ENCODE results near the gene ITGB1BP1.

ITGB1BP1 gene

DNA sequence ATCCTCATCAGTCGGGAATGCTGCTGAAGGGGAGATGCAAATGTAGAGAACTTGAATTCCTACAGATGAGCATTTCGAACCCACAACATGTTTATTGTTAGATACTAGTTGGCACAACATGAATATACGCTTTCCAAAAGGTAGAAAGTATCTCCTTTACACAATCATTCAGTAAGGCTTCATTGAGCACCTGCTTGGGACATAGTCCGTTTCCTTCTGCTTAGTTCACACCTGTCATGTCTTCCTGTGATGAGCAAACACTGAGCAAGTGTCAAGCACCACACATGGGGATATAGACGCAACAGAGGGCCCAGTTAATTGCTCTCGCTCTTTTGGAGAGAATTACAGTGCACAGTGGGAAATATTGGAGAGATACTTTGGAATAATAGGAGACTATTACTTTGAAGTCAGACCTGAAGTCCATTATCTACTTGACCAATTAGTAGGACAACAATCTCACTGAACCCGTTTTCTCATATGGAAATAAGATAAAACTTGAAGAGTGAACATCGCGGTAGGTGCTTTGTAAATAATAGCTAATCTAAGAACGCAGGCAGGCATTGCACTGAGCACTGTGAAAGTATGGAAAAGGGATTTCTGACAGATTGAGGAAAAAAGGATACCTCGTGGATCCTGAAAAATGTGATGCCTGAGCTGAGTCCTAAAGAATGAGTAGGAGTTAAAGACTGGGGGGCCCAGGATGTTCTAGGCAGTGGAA is 1.3 kb upstream of the ITGB1BP1 start:
- no peak for DNase-seq (ENCODE audit: low read depth)

DNA sequence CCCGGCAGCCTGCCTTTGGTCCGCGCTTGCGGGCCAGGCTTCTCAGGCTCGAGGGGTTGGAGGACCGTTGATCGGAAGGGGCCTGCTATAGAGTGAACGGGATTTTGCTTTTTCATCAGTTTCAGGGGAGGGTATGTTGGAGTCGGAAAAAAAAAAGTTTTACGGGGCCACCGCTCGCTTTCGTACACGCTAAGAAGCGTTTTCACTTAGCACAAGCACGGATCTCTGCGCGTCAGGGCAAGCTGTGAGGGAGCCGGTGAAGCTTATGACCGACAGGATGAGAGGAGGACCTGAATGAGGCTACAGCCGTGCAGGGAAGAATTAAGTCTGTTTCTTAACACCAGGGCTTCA is 569 bp upstream of the ITGB1BP1 start:
- DNase-seq (ENCODE audit: low read depth): no peak

DNA sequence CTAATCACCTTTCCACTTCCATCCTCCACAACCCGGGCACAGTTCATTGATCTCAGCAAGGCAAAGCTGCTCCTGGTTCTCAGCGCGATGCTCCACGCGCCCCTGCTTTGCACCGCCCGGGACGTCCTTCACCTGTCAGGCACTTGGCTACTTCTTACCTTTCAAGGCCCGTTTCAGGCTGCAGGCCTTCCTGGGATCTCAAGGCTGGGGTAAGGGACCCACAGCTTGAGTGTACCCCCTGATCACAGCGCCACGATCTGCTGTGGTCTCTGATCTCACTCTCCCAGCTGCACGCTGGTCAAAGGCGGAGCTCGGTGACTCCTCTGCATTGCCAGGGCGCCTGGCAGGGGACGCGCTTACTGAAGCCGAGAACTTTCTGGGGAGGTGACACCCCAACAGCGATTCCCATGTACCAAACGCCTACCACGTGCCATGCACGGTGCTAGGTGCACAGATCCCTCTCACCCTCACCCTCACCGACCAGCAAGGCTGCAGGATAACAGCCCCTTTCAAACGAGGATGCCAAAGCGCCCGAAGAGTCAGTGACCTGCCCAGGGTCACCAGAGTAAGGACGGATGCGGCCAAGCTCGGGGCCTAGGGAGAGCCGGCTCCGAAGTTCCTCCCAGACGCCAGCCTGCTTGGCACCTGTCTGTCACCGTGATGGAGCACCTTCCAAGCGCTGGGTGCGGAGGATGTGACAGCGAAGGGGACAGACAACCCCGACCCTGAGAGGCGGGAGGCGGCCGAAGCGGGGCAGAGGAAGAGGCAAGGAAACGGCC is 818 bp downstream of the ITGB1BP1 start:
- no peak for DNase-seq (ENCODE audit: low read depth)

DNA sequence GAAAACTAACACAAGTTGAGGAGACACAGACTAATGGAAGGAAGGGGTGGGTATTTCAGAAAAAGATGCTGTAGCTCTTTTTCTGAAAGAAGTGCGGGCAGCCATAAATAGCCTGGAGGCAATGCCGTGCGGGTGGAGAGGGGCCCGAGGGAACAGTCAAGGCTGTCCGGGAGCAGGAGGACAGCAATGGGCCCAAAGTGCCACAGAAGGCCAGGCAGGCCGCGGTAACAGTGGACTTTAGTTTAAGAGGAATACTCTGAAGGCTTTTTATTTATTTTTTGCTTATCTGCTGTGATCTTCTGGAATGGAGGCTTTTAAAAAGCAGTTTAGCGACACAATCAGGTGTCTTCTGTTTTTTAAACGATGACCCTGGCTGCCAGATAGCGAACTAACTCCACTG is 2.8 kb downstream of the ITGB1BP1 start:
- DNase-seq (ENCODE audit: low read depth): no peak

DNA sequence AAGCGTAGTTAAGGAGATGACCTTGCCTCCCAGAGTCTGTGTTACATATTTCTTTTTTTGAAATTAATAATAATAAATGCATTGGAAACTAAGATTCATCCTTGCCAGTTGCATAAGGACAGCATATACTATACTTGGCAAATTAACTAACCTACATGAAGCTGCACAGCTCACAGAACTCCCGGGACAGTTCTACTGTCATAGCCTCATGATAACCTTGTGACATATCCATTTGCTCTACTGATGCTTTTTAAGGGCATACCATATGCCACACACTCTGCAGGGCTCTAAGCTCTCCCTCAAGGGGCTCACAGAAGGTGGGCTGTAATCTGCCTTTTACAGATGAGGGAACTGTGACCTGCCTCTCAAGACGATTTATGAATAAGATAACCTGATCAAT is 3.8 kb downstream of the ITGB1BP1 start:
- no peak for DNase-seq (ENCODE audit: low read depth)

DNA sequence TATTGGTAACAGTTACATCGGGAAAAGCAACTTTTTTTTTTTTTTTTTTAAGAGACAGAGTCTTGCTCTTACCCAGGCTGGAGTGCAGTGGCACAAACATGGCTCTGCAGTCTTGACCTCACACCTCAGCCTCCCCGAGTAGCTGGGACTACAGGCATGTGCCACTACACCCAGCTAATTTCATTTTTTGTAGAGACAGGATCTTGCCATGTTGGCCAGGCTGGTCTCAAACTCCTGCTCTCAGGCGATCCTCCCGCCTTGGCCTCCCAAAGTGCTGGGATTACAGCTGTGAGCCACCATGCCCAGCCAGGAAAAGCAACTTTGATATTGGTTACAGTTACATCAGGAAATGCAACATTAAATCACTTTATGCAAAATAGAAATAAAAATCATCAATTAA is 4.6 kb downstream of the ITGB1BP1 start:
- no peak for DNase-seq (ENCODE audit: low read depth)

DNA sequence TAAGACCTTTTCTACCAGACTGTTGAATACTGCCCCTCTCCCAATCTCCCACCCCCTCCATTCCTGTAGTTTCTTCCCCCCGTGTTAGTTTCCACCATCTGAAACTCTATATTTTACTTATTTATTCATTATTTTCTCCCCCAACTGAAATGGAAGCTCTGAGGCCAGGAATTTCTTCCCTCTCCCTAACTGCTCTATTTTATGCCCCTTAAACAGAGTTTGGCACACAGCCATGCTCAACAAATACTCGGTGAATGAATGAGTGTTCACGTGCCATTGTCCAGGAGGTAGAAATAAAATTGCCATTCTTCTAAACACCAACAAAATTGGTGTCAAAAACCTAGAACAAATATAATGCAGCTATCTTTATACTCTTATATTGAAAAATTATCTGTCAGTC is 5.6 kb downstream of the ITGB1BP1 start:
- DNase-seq (ENCODE audit: low read depth): no peak

DNA sequence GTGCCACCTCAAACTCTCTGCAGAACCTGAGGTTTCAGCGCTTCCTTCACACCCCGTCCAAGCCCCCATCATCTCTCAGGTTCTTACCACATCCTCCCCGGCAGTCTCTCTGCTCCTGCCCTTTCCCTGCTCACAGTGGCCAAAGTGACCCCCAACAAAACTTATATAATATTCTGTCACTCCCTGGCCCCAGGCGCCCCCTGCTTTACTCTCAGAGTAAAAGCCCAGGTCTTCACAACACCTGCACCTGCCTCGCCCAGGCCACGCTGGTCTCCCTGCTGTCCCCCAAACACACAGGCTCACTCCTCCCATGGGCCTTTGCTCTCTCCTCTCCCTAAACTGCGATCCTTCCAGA is 6.4 kb downstream of the ITGB1BP1 start:
- no peak for DNase-seq (ENCODE audit: low read depth)

DNA sequence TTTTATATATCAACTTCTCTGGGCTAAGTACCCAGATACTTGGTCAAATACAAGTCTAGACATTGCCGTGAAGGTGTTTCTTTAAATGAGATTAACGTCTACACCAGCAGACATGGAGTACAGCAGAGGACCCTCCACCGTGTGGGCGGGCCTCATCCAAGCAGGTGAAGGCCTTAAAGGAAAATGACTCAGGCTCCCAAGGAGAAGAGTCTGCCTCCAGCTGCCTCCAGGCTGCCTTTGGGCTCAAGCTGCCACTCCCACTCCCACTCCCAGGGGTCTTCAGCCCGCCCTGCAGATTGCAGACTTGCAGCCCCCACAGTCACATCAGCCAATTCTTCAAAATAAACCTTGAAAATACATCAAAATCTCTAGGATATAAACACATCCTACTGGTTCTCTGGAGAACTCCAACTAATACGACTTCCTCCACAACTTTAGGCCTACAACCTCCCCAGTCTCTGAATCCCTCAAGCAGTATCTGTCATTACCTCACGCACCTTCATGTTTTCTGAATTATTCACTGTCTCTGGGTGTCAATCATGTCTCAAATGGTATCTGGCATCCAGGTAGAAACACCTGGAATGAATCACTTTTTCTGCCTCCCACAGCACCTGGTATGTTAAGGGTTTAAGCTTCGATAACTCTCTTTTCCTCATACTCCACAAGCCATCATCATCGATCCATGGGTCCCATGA is 6.9 kb downstream of the ITGB1BP1 start:
- no peak for DNase-seq (ENCODE audit: low read depth)

DNA sequence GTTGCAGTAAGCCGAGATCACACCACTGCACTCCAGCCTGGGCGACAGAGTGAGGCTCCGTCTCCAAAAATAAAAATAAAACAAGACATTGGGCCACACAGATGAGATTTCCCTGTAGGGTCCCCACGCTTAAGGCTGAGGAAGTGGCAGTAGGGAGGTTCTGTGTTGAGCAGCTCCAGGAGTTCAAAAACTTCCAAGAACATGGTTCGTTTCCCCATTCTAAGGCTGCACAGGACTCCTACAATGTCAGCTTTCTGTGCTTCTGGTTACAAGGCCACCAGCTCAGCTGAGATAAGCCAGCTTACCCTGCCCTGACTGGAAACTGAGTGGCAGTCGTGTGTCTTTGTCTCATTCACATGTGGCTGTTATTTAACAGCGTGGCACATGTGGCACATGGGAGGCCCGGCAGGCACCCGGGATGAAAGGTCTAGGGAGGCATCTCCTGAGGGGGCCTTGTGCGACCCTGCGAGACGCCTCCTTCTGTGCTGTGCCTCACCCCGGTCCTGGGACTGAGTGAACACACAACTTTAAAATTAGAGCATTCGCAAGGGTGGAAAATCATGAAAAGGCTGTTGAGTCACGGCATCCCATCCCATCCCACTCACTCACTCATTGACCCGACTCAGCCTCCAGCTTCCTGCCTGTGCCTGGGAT is 7.7 kb downstream of the ITGB1BP1 start:
- no peak for DNase-seq (ENCODE audit: low read depth)

DNA sequence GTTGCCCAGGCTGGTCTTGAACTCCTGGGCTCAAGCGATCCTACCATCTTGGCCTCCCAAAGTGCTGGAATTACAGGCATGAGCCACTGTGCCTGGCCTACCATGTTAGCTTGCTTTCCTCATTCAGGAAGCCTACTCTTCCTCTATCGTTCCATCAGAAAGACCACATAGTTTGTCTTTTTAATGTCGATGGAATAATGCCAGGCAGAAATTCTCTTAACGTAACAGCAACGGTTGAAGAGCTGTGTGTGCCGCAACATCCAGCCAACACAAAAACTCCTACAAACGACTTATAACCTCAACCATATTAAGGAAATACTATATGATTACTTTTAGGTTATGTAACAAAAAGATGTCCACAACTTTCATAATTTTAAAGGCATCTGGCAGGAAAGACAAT is 10.5 kb downstream of the ITGB1BP1 start:
- no peak for DNase-seq (ENCODE audit: low read depth)

DNA sequence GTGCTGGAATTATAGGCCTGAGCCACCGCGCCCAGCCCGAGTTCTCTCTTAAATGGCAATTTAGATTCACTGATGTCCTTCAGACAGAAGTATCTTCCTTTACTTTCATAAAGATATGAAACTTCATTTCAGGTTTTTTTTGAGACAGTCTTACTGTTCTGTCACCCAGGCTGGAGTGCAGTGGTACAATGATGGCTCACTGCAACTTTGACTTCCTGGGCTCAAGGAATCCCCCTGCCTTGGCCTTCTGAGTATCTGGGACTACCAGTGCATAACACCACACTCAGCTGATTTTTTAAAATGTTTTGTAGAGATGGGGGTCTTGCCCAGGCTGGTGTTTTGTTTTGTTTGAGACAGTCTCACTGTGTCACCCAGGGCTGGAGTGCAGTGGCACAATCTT is 13.2 kb downstream of the ITGB1BP1 start:
- DNase-seq (ENCODE audit: low read depth): no peak

DNA sequence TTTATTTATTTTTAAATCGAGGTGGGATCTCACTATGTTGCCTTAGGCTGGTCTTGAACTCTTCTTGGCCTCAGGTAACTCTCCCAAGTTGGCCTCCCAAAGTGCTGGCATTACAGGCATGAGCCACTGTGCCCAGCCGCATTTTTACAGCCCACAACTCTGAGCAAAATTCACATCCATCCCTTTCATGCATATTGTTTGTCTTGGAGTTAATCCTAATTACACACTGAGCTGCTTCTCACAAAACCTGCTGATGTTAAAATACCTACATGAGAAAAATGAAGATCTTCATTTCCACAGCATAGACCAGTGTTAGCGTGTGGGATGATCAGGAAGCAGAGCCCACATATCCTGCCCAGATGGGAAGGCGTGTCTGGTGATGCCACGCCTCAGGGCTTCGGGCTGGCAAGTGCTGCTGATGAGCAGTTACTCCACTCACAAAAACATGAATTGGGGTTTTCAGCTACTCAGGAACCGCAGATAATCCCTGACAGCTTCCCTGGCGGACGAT is 14.6 kb downstream of the ITGB1BP1 start:
- no peak for DNase-seq (ENCODE audit: low read depth)

DNA sequence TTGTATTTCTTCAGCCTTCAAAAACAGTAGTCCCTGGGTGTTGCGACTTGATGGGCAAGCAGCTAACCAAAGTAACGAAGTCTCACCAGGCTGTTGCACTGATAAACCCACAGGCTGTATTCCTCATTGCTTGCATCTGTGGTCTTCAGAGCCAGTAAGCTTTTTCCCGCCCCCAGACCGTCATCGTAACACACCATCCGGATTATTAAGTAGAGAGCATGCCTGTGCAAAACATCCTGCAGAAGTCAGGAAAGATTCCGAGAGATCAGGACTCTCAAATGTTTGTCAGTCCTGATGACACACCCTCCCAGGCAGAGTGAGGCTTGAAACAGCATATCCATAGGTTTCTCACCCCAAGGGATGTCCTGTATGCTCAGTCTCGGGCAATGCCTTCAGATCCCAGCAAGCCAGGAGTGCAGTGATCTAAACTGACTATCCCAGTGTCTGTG is 15.9 kb downstream of the ITGB1BP1 start:
- no peak for DNase-seq (ENCODE audit: low read depth)

DNA sequence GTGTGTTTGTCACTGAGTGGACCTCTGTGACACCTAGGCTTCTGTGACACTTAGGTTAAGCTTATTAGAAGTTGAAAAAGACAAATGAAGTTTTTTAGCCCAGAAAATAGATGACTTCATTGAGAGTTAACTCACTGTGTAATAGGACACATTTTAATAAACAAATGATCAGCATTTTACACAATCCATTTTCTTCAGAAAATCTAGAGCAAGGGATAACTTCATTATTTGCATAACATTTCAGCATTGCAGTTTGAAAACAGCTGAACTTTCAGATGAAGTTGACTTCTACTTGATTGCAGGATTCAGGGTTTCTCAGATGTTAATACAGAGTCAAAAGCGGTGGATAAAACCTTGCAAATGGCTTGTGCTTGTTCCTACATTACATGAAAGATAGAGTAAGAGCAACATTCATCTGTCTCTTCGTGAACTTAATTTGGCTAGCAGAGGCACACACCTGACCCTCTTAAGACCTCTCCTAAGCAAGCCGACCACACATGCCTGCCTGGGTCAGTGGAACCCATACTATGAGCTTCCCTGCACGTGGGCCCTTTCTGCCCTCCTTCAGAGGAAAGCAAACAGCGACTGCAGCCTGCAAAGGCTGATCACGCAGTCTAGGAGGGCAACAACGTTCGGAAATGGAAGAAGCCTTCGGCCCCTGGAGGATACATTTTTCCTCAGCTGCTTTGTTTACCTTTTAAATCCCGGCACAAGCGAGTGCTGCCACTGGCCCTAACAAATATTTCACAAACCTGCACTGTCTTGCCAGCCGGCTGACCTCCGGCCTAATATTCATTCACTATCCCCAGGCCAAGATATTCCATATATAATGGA is 16.6 kb downstream of the ITGB1BP1 start:
- DNase-seq (ENCODE audit: low read depth): no peak

DNA sequence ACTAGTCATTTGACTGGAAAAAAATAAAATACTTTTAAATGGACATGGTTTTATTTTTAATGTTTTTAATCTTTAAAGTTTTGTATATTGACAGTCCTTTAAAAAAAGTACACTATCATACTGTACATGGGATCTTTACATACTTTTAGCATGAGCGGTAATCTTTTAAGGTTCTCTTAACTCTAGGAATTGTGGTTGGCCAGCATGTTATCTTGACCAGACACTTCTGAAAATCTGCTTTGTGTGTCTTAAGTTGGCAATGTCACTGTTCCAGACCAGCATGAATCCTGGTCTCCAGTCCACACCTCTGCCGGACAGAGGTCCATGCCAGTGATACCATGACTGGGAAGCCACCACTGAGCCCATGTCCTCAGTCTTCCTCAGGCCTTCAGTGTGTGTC is 17.7 kb downstream of the ITGB1BP1 start:
- DNase-seq (ENCODE audit: low read depth): no peak

DNA sequence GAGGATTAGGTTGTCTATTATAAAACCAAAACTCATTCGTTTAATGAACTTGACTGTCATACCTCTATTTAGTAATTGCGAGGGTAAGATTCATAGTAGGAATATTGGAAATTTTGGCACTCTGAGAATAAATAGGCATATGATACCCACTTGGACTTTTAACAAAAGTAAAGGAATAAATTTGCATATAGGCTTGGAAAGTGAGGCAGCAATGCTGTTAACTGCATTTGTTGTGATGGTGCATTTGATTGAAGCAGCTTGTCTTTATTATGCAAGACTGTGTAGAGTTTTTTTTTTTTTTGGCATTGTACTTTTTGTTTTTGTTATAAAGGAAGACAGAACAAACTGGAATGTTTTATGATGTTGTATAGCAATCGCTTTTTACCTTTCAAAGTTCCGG is 18.9 kb downstream of the ITGB1BP1 start:
- DNase-seq (ENCODE audit: low read depth): no peak

DNA sequence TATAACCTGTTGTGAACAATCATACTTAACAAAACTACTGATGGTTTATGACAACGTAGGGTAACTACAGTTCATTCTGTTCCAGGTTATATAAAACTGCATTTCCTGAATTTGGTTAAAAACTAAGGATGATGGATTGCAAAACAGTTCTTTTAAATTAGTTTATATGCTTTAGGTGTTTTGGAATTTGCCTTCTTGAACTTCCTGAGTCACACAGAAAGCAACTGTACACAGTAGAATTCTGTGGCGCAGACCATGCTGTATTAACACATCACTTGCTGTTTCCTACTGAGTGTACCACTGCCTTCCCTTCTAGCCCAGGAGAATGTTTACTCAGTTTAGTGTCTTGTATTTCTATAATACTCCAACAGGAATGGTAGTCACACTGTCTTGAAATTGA is 19.4 kb downstream of the ITGB1BP1 start:
- no peak for DNase-seq (ENCODE audit: low read depth)

DNA sequence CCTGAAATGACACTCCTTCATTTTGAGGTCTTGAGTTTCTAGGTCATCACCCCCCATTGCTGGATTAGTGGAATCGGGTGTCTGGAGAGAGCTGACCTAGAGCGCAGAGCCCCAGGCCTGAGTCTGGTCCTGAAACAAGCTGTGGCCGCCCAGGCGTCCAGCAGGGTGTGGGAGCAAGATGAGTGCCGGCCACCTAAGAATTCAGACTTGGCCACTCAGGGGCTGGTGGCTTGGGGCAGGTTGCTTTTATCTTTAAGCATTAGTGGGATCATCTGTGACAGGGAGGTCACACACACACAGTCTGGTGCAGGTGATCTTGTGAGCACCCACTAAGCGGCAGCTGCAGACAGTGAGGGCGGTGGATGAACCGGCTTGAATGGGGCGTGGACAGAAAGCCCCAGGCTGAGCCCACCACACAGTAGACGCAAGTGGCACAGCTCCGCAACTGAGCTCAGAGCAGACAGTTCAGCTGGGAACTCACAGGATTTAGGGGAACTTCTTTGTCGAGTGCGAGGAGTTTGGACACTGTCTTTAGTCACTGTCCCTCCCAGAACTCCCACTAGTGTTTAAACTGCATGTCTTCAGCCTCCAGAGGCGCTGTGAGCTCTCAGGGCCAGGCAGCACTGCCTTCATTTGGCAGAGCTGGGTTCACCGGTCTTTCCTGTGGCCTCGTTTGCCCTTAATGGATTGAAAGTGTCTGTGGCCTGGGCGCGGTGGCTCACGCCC is 21.5 kb downstream of the ITGB1BP1 start:
- DNase-seq (ENCODE audit: low read depth): no peak

DNA sequence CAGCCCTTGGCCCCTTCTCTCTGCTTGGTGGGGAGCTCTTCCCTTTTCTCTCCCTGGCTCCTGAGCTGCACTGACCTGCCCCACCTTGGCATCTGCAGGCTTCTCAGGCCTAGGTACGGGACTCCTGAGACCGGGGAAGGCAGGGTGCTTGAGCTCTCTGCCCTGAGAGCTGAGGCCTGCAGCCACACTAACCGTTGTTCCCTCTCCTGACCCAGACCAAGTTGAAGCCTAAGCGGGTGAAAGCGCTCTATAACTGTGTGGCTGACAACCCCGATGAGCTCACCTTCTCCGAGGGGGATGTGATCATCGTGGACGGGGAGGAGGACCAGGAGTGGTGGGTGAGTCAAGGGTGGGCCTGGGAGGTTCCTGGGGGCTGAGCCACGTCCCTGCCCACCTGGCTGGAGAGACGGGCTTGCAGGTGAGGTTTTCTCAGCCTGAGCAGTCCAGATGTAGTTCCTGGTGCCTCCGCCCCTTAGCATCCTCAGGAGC is 22.2 kb downstream of the ITGB1BP1 start:
- DNase-seq (ENCODE audit: low read depth): no peak
